Ascending aorta (tissue), 2 donors: ENCODE measurements around the gene KAZN. TPM values are rescaled to one million over a fixed set of nuclear protein-coding genes. Genes with fewer than 3 reads are reported as not detected.

Experiments
- DNase-seq, 2 donors: peaks; one replicate each; pipeline ENCODE4 v3.0.0-alpha.2; 2019; ENCODE audit warnings: low spot score in 2 of 2
- H3K27ac ChIP-seq, 2 donors: fragments of 200-600 bp; sonication (generic); one replicate each; pipeline ENCODE4 v1.5.1; 2016 to 2017; ENCODE audit warnings: mild to moderate bottlenecking in 1 of 2
- H3K27me3 ChIP-seq: fragments of 200-600 bp; sonication (generic); one replicate; pipeline ENCODE4 v1.5.1; 2017
- H3K36me3 ChIP-seq, 2 donors: fragments of 200-600 bp; sonication (generic); one replicate each; pipeline ENCODE4 v1.5.1; 2016
- H3K4me1 ChIP-seq, 2 donors: fragments of 200-600 bp; sonication (generic); one replicate each; pipeline ENCODE4 v1.5.1; 2016 to 2017; ENCODE audit warnings: mild to moderate bottlenecking in 1 of 2
- H3K4me3 ChIP-seq, 2 donors: fragments of 200-600 bp; sonication (generic); one replicate each; pipeline ENCODE4 v1.5.1; 2016 to 2017; ENCODE audit warnings: mild to moderate bottlenecking in 1 of 2
- H3K9me3 ChIP-seq, 2 donors: fragments of 200-600 bp; sonication (generic); one replicate each; pipeline ENCODE4 v1.5.1; 2016
- CTCF ChIP-seq, 3 experiments: fragments of 200-600 bp in 2 of 3; fragments of 450-650 bp in 1 of 3; sonication (generic) in 2 of 3; IDR thresholded peaks; one replicate each; pipeline ENCODE4 v1.5.1; 2016 to 2019; ENCODE audit warnings: antibody characterized with exemption in 3 of 3, mild to moderate bottlenecking in 1 of 3, moderate library complexity in 1 of 3
- intact Hi-C: fragments of 100-400 bp; cut with DNase I; formaldehyde crosslinking; loops from one replicate; pipeline ENCODE4 v1.15.1; 2023
- total RNA-seq: library from RNA; depleted of rRNA; stranded (reverse); fragments of >200 nt; gene quantifications from one replicate; pipeline ENCODE4 v1.1.0, GENCODE V29; 2016

KAZN gene
- total RNA-seq, 1 donor from 2014 or later, result 58.5 TPM

GRCh38 chr1:14693949-14694348 lies 95.5 kb downstream of the KAZN start:
- Histone ChIP-seq H3K4me1 (no peaks in the 10 kb centered on the region), H3K36me3 (no peaks in the 10 kb centered on the region), H3K27me3 (no peaks in the 10 kb centered on the region), H3K4me3 (no peak overlapping the region), H3K9me3 (no peaks in the 10 kb centered on the region), H3K27ac (no peak overlapping the region)
- no peak for TF ChIP-seq CTCF (IDR thresholded peaks at IDR 0.05)
- DNase-seq, result no peak
- intact Hi-C loops, result no loop called here

GRCh38 chr1:14694589-14694988 lies 96.1 kb downstream of the KAZN start:
- Histone ChIP-seq H3K27ac (no peak overlapping the region), H3K4me3 (no peak overlapping the region), H3K4me1 (no peaks in the 10 kb centered on the region), H3K36me3 (no peaks in the 10 kb centered on the region), H3K9me3 (no peaks in the 10 kb centered on the region), H3K27me3 (no peaks in the 10 kb centered on the region)
- intact Hi-C loops, result no loop called here
- no peak for TF ChIP-seq CTCF (IDR thresholded peaks at IDR 0.05)
- DNase-seq, result no peak

DNA sequence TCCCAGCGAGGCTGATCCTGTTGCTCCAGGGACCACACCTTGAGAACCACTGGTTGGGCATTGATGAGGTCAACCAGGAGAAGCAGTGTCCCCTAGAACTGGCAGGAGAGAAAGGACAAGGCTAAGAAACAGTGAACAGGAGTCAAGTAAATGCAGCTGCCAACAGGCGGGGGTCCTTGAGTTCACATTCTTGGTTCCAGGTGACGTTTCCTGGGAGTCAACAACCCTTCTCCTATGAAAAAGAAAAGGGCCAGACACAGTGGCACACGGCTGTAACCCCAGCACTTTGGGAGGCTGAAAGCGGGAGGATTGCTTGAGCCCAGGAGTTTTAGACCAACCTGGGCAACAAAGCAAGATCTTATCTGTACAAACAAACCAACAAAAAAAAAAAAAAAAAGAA lies 98.3 kb downstream of the KAZN start:
- Histone ChIP-seq H3K4me1 (no peaks in the 10 kb centered on the region), H3K27me3 (no peaks in the 10 kb centered on the region), H3K9me3 (no peaks in the 10 kb centered on the region), H3K4me3 (no peak overlapping the region), H3K27ac (no peak overlapping the region), H3K36me3 (no peaks in the 10 kb centered on the region)
- no peak for TF ChIP-seq CTCF (IDR thresholded peaks at IDR 0.05)
- no peak for DNase-seq
- intact Hi-C loops, result no loop called here

DNA sequence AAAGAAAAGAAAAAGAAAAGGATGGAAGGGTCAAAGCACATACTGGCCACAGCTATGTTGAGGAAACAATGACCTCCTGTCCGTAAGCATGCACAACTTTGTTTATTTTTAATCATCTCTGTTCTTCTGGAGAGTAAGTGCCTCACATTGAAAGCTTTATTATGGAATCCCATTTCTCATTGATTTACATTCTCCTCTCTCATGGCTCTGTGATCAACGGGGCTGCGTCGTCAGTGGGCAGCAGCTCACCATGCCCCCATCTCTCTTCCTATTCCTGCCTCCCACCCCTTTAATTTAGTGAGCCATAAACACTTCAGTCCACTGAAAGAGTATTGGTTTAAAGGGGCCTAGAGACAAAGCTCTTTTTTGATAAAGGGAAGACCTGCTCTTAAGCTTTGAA lies 98.9 kb downstream of the KAZN start:
- H3K4me1 ChIP-seq, result no peaks in the 10 kb centered on the region
- TF ChIP-seq CTCF (IDR thresholded peaks at IDR 0.05), result no peak
- H3K4me3 ChIP-seq, result no peak overlapping the region
- intact Hi-C loops, result no loop called here
- H3K36me3 ChIP-seq, result no peaks in the 10 kb centered on the region
- no peaks in the 10 kb centered on the region for H3K9me3 ChIP-seq
- H3K27ac ChIP-seq, result no peak overlapping the region
- no peaks in the 10 kb centered on the region for H3K27me3 ChIP-seq
- no peak for DNase-seq

DNA sequence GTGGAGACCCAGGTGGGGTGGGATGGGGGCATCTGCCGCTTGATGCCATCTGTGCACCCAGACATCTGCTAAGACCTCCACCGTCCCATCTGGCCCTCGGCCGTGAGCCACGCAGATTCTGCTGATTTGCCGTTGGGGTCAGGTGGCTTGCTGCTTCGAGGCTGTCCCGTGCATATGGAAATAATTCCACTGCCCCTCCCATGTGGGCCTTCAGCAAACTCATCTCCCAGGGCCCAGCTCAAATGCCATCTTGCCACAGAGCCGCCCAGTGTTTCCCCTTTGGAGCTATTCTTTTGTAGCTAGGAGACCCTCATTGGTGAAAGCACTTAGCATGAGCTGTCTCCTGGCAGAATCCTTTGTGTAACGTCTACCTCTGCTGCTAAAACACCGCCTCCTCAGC lies 99.8 kb downstream of the KAZN start:
- no peak for DNase-seq
- intact Hi-C loops, result no loop called here
- H3K27ac ChIP-seq, result no peak overlapping the region
- no peaks in the 10 kb centered on the region for H3K36me3 ChIP-seq
- no peaks in the 10 kb centered on the region for H3K9me3 ChIP-seq
- no peak for TF ChIP-seq CTCF (IDR thresholded peaks at IDR 0.05)
- no peaks in the 10 kb centered on the region for H3K27me3 ChIP-seq
- no peak overlapping the region for H3K4me3 ChIP-seq
- no peaks in the 10 kb centered on the region for H3K4me1 ChIP-seq

DNA sequence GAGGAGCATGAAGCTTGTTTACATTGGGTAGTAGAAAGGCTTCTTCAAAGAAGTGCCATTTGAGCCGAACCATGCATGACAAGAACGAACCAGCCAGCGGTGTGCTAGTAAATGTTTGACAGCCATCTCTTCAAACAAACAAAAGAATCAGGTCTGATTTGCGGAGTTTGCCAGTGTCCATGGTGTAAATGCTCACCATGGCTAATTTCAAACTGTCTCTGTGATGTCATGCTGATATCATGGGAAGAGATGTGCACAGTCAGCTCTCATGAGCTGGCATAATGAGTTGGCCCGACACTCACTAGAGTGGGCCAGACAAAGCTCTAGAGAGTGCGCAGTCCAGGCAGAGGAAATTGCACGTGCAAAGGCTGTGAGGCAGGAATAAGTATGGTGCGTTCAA lies 101.1 kb downstream of the KAZN start:
- Histone ChIP-seq H3K36me3 (no peaks in the 10 kb centered on the region), H3K27me3 (no peaks in the 10 kb centered on the region), H3K9me3 (no peaks in the 10 kb centered on the region), H3K4me1 (no peaks in the 10 kb centered on the region), H3K4me3 (no peak overlapping the region), H3K27ac (no peak overlapping the region)
- TF ChIP-seq CTCF (IDR thresholded peaks at IDR 0.05), result no peak
- DNase-seq, result no peak
- intact Hi-C loops, result no loop called here
